Hepatocyte (in vitro differentiated cells): ENCODE data around the gene TMEM223.

ENCODE experiments used
- CTCF ChIP-seq: fragments of 200-600 bp; sonication (generic); IDR thresholded peaks from 2 replicates; pipeline ENCODE4 v1.5.1; 2016; ENCODE audit warnings: antibody characterized with exemption, mild to moderate bottlenecking; ENCODE audit not compliant: poor library complexity
- EZH2 ChIP-seq: fragments of 200-600 bp; sonication (generic); IDR thresholded peaks from 2 replicates; pipeline ENCODE4 v1.6.1; 2016; ENCODE audit warnings: antibody characterized with exemption, mild to moderate bottlenecking, borderline replicate concordance
- EZH2phosphoT487 ChIP-seq: fragments of 200-600 bp; sonication (generic); IDR thresholded peaks from one replicate; pipeline ENCODE4 v1.6.1; 2018; ENCODE audit warnings: antibody characterized with exemption, mild to moderate bottlenecking, low read depth, moderate library complexity; ENCODE audit not compliant: unreplicated experiment, severe bottlenecking

GRCh38 chr11:62778441-62778840 lies 13.4 kb downstream of the TMEM223 start:
- TF ChIP-seq CTCF (no peak), EZH2phosphoT487 (no peak), EZH2 (no peak)
